HG03108 (cell line): ENCODE data around the gene TNFSF10.
"Not testable (repeated sequence)": the region's sequence is repeated elsewhere in the genome, so short reads cannot be mapped to it uniquely, and the experiment has no call there.

ENCODE experiments used
- ATAC-seq: cut with Tn5 transposase; IDR thresholded peaks from one replicate; pipeline ENCODE4 v1.9.1; 2021; ENCODE audit warnings: moderate library complexity; ENCODE audit not compliant: unreplicated experiment

TNFSF10 gene

GRCh38 chr3:172544404-172544803 is 21.2 kb upstream of the TNFSF10 start:
- ATAC-seq = no peak

- ATAC-seq = no peak
Measured at GRCh38 chr3:172543884-172544283, 20.7 kb upstream of the TNFSF10 start.

- ATAC-seq = no peak
Measured at GRCh38 chr3:172543419-172543818, 20.2 kb upstream of the TNFSF10 start.

- ATAC-seq = no peak
Measured at GRCh38 chr3:172542999-172543398, 19.8 kb upstream of the TNFSF10 start.

DNA sequence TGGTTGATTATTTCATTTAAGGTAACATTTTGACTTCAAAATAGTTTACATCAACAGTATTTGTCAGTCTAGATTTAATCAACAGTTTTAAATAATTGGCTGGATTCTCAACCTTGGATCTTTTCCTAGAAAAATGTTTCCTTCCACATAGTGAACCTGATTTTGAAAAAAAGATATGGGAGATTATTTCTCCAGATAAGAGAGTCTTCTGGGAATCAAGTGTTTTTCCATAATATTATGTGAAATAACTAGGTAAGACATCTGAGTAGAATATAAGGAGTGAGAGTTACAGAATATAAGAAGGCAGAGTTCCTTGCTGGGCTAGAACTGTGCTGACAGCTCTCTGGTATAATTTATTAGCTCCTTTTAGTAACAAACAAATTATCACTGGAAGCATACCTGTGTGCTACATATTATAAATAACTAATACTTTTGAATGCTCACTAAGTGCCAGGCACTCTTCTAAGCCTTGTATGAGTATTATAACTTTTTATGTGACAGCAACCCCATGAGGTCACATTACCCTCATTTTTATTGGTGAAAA is 18.8 kb upstream of the TNFSF10 start:
- no peak for ATAC-seq

DNA sequence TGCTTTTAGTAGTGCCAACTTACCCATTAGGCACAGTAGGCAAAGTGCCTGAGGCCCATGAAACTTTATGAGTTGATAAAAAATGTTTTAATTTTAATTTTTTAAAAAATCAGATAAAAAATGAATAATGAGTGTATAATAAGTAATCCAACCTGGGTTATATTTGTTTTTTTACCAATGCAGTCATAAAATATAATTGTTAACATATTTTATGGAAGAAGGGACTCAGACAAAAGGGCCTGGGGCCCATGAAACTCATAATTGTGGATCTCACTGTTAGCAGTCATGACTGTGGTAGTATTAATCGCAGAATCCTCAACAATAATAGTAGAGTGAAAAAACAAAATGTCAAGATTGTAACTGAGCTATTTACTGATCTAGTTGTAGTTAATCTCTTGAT is 16.8 kb upstream of the TNFSF10 start:
- ATAC-seq = no peak

- ATAC-seq = no peak
Measured at GRCh38 chr3:172539273-172539672, 16.0 kb upstream of the TNFSF10 start.

DNA sequence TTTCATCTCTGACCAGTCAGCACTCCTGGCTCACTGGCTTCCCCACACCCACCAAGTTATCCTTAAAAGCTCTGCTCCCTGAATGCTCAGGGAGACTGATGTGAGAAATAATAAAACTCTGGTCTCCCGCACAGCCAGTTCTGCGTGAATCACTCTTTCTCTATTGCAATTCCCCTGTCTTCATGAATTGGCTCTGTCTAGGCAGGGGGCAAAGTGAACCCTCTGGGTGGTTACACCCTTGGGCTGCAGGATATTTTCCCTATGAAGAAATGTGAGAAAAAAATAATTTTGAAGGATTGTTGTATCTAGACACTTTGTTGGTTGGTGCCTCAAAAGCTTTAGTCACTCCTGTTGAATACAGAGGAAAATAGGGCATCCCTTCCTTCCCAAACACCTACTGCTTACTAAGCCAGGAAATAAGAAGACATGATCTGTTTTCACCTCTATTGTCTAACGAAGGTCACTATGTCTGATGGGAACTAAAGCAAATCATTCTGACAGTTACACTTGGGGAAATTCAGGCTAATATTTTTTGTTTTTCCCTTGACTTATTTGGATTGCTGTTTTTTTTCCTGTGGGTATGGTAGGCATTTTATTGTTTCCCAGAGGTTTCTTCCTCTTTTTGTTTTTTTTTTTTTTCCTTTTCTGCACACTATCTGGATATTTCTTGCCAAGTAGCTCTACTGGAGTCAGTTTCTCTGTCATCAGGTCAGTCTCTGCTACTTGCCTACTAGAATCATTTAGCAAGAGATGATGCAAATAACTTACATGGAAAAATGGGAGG is 15.3 kb upstream of the TNFSF10 start:
- no peak for ATAC-seq

GRCh38 chr3:172537507-172538158 is 14.4 kb upstream of the TNFSF10 start:
- no peak for ATAC-seq

- no peak for ATAC-seq
Measured at GRCh38 chr3:172536993-172537419, 13.8 kb upstream of the TNFSF10 start.

DNA sequence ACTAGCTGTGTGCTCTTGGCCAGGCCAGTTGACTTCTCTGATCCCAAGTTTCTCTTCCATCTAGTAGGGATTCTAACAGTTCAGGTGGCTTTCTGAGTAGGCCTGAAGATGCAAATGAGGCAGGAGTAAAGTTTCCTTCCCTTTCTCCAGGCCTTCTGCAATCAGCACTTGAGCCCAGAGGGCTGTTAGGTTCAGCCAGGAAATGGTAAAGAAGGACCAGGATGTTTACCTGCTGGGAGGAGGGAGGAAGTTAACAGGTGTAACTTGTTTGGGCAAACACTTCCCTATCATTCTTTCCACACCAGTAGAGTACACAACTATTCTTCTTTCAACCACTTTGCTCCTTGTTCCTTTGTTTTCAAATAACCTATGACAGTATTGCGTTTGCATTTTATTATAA is 13.3 kb upstream of the TNFSF10 start:
- no peak for ATAC-seq

DNA sequence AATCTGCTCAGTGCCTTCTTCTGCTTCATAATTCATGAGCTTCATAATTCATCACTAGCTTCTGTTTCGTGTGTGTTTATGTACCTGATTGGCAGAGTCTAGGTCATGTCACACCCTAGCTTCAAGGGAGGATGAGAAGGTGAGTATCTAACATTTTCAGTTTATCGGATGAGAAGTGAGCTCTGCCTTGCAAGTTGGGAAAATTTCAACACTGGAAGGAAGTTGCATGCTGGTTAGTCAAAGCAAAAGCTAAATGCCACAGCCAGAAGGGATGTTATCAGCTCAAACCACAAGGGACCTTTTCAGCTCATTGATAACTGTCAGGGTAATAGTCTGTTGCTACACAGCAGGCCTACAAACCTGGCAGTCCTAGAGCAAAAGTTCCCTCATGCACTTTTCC is 7.3 kb upstream of the TNFSF10 start:
- no peak for ATAC-seq

GRCh38 chr3:172530101-172530561 is 6.9 kb upstream of the TNFSF10 start:
- ATAC-seq = no peak

DNA sequence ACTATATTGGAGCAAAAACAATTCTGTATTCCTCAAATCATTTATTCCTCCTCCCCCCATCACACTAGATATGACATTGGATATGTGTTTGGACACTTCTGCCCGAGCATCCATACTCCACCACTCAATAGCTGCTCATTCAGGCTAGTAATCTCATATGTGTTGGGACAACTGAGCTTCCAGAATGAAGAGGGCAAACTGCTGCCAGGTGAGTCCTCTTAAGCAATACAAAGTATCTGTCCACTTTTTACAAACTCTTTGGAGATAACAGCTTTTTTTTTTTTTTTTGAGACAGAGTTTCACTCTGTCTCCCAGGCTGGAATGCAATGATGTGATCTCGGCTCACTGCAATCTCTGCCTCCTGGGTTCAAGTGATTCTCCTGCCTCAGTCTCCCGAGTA is 5.4 kb upstream of the TNFSF10 start:
- no peak for ATAC-seq

DNA sequence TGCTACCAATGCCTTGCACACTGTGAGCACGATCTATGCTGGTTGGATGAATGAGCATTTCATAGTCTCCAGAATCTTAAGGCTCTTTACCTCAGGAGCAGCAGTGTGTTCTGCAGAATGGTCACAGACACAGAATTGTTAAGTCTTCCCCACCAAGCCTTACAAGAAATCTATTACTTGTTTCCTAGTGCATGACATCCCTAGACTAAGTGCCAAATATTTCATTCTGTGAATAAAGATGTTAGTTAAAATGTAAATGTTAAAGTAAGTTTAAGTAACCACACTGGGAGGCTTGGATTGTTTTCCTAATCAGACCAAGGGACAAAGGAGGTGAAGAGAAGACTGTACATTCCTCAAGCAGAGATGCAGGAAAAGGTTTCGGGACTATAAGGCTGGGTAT is 4.1 kb upstream of the TNFSF10 start:
- ATAC-seq = no peak

- no peak for ATAC-seq
Measured at GRCh38 chr3:172525116-172525613, 1.9 kb upstream of the TNFSF10 start.

GRCh38 chr3:172524611-172525010 is 1.4 kb upstream of the TNFSF10 start:
- no peak for ATAC-seq

DNA sequence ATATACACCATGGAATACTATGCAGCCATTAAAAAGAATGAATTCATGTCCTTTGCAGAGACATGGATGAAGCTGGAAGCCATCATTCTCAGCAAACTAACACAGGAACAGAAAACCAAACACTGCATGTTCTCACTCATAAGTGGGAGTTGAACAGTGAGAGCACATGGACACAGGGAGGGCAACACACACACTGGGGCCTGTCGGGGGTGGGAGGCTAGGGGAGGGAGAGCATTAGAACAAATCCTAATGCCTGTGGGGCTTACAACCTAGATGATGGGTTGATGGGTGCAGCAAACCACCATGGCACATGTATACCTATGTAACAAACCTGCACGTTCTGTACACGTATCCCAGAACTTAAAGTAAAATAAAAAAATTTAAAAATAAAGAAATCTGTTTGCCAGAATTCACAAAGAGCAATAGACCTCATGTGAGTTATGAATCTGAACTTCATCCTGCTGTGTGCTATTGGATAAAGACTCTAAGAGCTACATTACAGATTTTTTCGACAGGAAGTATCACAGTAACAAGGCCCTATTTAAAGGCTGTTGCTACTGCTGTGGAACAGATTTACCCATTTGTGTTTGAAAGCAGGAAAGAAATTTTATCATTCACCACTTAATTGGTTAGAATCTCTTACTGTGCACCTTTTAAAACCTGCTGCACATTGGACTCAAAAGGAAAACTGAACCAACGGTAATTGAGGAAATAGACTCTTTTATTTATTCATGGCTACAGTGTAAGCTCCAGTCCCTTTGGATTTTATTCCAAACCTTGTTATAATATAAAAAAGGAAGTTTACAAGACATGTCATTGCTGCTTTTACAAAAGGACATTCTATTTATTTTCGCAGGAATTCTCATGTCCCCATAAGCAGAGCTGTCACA is 1.1 kb downstream of the TNFSF10 start:
- not testable (repeated sequence) for ATAC-seq

DNA sequence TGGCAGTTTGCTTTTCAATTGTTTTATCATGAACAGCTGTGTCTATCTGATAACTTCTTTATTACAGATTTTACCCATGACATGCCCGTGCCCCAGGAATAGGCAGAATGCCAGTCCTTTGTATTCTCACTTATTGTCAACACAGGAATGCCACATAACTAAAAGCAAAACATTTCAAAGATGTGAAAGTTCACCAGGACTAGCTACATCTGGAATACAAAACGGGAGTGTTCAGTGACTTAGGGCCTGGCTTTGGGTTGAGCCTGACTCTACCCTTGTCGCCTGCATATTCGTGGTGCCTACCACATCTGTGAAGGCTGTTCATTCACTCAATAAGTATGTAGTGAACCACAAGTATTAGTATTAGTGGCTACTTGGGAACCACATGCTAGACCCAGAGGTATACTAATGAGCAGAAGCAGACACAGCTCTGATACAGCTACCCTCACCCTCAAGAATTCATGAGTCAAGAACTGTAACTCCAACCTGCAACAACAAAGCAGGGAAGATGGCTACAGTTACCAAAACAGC is 2.9 kb downstream of the TNFSF10 start:
- peak; percentile 40 for ATAC-seq

- no peak for ATAC-seq
Measured at GRCh38 chr3:172519740-172520139, 3.5 kb downstream of the TNFSF10 start.
